HG02852 (cell line): ENCODE measurements around the gene ARL1.
"Not testable (repeated sequence)": the region's sequence is repeated elsewhere in the genome, so short reads cannot be mapped to it uniquely, and the experiment has no call there.

Experiments used
- ATAC-seq: cut with Tn5 transposase; IDR thresholded peaks from one replicate; pipeline ENCODE4 v1.9.1; 2021; ENCODE audit warnings: mild to moderate bottlenecking, moderate library complexity; ENCODE audit not compliant: unreplicated experiment

Gene ARL1

DNA sequence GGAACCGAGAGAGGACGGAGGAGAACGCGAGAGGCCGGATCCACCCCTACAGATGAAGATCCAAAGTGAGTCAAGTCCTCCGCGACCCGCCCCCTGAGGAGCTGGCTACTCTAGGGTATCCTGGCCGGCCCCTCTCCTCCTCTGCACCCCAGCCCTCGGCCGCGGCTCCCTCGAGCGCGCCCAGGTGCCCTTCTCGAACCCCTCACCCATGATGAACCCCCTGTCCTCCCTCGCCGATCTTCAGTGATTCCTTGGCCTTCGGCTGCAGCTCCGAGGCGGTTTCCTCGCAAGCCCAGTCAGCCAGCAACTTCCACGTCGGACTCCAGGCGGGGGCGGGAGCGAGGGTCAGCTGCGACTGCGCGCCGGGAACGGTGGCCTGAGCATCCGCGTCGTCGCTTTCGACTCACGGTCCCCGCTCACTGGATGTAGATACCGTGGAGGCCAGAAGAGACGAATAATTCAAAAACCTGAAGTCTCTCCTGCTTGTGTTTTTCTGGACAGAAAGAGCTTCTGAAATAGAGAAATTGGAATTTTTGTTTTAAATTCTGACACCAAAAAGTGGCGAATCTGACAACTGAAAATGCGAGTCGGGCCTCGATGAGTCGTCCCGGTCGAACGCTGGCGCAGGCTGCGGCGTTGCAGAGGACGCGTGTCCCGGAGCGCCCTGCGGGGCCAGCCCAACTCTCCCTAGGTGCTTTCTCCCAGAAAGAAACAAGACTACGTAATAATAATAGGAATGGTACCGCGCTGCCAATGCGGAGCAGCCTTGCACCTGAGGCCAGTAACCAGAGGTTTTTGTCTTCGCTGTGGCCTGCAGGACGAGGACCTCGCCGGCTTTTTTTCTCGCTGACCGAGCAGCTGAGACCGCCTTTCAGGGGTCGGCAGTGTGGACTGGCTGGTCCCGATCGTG lies at the start of gene ARL1:
ARL1 (minus strand) TSS at position 337 of the 910 bp plus-strand sequence; CDS start at position 210, 127 bp downstream.
- ATAC-seq: peak; percentile 80

DNA sequence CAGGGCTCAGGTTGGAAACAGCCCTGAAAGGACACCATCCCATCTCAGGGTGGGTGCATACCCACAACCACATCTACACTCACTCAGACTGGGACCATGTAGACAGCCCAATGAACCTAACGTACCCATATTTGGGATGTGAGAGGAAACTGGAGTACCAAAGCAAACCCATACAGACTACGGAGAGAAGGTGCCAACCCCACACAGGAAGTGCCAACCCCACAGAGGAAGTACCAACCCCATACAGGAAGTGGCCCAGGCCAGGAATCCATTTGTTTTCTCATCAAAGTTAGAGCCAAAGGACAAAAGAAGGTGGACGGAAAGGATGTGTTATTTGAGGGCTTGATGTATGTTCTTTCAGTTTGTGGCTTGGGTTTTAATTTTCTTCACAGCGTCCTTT lies 48.1 kb upstream of the ARL1 start:
- ATAC-seq: no peak

DNA sequence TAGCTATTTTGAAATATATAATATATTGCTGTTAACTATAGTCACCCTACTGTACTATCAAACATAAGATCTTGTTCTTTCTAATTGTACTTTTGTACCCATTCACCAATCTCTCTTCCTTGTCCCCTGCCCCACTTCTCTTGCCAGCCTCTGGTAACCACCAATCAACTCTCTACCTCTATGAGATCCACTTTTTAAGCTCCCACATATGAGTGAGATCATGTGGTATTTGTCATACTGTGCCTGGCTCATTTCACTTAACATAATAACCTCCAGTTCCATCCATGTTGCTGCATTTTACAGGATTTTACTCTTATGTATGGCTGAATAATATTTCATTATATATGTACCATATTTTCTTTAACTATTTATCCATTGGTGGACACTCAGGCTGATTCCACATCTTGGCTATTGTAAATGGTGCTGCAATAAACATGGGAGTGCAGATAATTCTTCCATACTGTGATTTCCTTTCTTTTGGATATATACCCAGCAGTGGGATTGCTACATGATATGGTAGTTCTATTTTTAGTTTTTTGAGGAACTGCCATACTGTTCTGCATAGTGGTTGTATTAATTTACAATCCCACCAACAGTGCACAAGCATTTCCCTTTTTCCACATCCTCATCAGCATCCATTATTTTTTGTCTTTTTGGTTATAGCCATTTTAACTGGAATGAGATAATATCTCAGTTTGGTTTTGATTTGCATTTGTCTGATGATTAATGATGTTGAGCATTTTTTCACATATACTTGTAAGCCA lies 34.1 kb upstream of the ARL1 start:
- no peak for ATAC-seq

DNA sequence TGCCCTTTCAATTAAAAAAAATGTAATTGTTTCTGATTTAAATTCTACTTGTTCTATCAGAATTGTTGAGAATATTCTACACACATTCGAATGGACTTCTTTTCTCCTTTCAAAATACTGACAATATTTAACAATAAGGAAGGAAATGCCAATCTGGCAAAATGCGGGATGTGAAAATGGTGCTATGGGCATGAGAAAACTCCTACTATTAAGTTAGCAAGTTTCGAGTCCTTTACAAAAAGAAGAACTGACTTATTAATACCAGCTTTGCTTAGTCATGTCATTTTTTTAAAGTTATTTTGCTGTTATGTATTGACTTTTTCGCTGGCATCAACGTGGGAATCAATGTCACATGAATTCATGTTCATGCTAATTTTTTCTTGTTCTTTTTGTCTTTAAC lies 31.7 kb upstream of the ARL1 start:
- no peak for ATAC-seq

DNA sequence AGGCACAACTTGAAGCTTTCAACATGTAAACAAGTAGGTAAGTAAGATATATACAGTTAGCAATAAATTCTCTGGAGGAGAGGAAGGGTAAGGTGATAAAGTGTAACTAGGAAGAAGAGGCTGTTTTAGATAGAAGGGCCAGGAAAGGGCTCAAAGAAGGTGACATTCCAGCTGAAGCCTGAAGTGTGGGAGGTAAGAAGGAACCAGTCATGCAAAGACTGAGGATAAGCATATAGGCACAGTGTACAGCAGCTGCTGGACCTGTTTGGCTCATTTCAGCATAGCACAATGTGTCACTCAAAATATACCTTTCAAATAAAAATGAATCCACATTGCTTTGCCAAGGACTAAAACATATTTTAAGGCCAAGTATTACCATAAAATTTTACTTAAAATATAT lies 28.6 kb upstream of the ARL1 start:
- ATAC-seq: no peak

DNA sequence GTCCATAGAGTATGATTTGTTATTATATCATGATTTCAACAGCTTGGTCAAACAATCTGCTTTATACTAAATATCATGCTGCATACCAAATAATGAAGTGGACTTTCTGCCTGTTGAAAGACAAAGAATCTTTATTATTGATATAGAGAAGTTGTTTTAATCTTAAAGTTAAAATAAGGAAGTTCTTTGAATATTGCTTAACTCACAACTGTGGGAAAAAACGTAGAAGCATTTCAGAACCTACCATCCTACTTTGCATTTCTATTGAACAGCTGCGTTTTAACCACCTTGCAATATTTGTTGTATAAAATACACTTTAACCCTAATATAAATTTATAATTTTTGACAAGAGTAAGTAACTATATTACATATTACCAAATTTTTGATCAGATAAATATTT lies 22.9 kb upstream of the ARL1 start:
- no peak for ATAC-seq

DNA sequence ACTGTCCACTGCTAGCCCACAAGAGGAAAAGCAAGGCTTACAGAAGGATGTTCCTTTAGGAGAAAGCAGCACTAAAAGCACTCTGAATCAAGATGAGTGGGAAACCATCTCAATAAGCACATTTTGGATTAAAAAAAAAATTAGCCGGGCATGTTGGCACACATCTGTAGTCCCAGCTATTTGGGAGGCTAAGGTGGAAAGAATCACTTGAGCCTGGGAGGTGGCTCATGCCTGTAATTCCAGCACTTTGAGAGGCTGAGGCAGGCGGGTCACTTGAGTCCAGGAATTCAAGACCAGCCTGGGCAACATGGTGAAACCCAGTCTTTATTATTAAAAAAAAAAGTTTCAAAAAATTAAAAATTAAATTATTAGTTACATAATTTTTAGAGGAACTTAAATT lies 17.0 kb upstream of the ARL1 start:
- no peak for ATAC-seq

DNA sequence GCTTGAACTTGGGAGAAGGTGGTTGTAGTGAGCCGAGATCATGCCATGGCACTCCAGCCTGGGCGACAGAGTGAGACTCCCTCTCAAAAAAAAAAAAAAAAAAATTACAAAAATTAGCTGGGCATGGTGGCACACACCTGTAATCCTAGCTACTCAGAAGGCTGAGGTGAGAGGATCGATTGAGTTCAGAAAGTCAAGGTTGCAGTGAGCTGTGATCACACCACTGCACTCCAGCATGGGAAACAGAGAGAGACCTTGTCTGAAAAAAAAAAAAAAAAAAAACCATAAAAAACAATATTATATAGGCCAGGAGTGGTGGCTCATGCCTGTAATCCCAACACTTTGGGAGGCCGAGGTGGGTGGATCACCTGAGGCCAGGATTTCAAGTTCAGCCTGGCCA lies 14.5 kb upstream of the ARL1 start:
- not testable (repeated sequence) for ATAC-seq

DNA sequence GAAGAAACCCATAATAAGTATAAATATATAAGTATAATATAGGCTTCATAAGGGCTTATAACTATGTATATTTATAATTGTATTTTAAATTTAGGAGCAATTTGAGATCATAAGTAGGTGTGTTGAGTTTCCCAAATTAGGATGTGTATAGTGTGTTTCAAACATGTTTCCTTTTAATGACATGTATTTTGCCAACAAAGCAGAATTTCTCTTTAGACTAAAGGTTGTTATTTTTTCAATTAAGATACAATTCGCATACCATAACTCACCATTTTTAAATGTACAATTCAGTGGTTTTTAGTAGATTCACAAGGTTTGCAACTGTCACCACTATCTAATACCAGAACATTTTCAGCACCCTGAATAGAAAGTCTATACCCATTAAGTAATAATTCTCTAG lies 7.7 kb upstream of the ARL1 start:
- no peak for ATAC-seq

DNA sequence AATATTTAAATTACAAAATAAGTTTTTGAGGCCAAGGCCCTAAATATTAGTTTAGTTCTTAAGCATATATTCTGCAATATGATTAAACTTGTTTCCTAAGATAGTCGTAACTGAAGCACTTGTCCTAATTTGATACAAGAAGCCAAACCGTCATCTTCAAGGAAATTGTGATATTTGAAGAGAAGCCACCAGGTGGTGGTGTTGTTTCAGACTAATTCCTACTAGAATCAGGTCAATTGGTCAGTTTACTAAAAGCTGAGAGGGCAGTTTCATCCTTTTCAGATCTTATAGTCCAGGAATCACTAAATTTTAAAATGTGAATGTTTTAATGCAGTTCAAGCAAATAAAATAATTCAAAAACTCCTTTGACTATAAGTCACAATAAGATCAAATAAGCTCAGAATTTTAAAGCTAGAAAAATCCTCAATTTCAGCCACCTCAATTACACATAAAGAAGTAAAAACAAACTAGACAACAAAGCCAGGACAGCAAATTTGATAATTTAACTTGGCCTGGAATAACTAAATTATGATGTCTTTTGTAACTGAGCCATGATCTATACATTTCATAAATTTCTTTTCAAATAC lies 7.1 kb upstream of the ARL1 start:
- ATAC-seq: no peak

DNA sequence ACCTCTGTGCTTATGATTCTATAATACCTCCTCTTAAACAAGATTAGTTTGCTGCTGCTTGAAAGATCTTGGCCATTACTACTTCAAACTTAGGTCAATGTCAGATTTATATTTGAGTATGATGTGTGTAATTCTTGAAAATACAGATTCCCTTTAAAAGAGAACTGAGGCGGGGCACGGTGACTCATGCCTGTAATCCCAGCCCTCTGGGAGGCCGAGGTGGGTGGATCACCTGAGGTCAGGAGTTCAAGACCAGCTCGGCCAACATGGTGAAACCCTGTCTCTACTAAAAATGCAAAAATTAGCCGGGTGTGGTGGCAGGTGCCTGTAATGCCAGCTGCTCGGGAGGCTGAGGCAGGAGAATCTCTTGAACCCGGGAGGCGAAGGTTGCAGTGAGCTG lies 2.6 kb upstream of the ARL1 start:
- not testable (repeated sequence) for ATAC-seq

DNA sequence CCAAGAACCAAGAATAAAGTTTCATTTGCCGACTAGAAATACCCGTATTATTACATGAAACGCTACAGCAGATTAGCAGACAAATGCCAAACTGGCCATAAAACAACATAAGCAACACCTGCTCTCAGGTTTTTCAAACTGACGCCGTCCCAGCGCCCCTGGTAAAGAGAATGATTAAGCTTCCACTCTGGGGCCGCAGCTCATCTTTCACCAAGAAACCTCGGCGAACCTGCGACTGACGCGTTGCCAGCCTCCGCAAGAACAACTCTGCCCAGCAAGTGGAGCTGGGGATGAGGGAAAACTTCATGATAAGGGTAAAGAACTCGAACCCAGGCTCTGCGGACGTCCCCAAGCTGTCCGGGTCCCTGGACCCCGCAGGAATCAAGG lies 530 bp downstream of the ARL1 start:
- peak; percentile 18 for ATAC-seq

DNA sequence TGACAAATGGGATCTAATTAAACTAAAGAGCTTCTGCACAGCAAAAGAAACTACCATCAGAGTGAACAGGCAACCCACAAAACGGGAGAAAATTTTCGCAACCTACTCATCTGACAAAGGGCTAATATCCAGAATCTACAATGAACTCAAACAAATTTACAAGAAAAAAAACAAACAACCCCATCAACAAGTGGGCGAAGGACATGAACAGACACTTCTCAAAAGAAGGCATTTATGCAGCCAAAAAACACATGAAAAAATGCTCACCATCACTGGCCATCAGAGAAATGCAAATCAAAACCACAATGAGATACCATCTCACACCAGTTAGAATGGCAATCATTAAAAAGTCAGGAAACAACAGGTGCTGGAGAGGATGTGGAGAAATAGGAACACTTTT lies 16.4 kb downstream of the ARL1 start:
- ATAC-seq: not testable (repeated sequence)

DNA sequence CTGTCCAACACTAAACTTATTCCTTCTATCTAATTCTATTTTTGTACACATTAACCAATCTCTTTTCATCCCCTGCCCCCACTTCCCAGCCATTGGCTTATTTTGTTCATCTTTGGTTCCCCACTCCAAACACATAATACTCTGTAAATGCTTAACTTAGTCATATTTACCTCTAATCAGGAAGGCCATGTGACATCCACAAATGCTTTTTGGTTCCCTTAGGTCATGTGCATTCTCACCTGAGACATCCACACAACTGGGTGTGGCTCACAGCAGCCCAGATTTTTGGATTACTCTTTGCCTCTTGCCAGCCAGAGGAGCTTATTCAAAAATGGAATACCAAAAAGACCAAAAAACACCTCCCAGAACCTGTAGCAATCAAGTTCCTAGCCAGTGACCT lies 28.4 kb downstream of the ARL1 start:
- no peak for ATAC-seq

DNA sequence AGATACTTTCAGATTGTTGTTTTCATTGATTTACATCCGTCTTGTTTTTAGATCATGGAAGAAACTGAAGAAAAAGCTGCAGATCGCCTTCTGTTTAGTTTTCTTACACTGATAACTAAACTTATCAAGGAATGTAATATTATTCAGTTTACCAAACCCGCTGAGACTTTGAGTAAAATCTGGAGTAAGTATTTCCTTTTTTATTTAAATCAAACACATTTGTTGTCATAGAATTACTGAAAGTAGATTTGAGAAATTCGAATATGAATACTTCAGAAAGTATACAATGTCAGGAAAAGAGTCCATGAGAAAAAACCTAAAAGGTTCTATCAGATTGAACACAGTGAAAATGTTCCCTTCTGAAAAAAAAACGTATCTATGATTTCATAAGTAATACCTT lies 32.0 kb downstream of the ARL1 start:
- no peak for ATAC-seq

DNA sequence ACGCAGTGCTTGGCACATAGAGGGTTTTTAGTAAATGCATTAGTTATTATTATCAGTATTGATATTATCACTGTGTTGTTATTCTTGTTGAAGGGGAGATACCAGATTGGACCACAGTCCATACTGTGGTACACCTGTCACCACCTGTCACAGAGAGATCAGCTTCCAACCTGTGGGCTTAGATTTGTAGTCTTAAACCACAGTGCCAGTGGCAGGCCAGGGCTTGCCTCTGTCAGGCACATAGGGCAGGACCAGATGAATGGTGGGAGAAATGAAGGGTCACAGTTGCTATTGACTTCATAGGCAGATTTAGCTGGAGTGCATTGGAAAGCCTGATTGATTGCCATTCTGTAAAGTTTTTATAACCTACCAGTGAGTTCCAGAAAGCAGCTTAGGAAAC lies 35.1 kb downstream of the ARL1 start:
- no peak for ATAC-seq

DNA sequence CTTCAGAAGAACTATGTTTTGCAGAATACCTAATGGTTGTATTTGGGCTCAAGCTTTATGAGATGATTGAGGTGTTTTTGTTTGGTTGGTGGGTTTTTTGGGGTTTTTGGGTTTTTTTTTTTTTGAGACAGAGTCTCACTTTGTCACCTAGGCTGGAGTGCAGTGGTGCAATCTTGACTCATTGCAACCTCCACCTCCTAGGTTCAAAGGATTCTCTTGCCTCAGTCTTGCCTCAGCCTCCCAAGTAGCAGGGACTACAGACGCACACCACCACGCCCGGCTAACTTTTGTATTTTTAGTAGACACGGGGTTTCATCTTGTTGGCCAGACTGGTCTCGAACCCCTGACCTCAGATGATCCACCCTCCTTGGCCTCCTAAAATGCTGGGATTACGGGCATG lies 39.6 kb downstream of the ARL1 start:
- no peak for ATAC-seq

DNA sequence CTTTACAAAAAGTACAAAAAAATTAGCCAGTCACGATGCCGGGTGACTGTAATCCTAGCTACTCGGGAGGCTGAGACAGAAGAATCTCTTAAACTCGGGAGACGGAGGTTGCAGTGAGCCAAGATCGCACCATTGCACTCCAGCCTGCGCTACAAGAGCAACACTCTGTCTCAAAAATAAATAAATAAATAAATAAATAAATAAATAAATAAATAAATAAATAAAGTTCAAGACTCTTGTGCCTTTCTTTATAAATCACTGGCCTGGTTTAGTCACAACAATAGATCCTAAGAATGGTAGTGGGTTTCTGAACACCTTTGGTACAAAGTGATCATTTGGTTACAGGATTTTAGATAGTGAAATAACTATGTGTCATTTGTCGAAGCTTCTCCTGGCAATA lies 46.1 kb downstream of the ARL1 start:
- ATAC-seq: no peak

DNA sequence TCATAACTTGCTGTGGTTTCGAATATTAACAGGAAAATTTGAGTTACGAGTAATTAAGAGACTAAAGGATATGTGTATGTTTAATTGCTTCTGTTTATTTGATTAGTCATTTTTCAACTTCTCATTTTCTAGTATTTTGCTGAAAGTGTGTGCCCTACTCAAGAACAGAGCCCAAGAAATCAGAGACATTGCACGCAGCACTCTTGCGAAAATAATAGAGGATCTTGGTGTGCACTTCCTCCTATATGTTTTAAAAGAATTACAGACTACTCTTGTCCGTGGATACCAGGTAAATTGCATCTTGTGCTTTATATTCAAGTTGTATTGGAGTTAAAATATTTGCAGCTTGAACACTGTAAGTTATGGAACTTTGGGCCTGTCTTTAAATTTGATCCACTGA lies 50.8 kb downstream of the ARL1 start:
- ATAC-seq: no peak

DNA sequence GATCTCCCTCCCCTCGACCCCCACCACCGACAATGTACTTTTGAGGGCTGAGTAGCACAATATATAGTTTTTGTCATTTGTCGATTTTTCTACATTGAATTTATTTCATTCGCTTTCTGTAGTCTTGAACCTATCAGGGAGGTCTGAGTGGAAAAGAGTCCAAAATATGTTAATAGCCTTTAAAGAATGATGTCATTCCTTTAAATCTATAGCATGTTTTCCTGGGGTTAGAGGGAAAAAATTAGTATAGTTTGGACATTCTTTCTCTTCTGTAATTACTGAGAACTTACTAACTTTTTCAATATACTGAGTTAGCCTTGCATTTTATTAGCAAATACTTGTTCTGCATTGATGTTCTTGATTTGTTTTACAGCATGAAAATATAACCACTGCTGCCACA lies 55.9 kb downstream of the ARL1 start:
- ATAC-seq: no peak

DNA sequence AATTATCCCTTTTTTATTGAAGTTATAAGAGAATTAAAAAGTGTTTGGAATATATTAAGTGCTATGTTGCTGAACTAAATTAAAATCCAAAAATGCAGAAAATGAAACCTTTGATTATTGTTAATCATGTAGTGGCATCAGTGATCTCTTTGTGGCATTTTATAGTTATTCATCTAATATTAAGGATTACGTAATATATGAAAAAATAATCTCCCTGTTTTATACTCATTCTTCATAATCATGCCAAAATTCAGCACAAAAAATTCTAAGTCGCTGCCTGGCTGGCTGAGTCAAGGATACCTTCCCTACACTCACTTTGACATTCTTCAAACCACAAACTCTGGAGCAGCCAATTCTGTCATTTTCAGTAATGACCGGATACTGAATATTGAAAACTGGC lies 63.7 kb downstream of the ARL1 start:
- no peak for ATAC-seq
